SK-N-SH (cell line): ENCODE results near the gene VEGFD. TPM values are rescaled to one million over a fixed set of nuclear protein-coding genes. Genes with fewer than 3 reads are reported as not detected.
A peak's percentile ranks its signal among the peaks of the same experiment; 100 is the strongest.

Experiments used
- CTCF ChIA-PET: fragments of 300-600, 350-600 bp; formaldehyde crosslinking; extraction: SDS; loops from one replicate; lab custom pipeline; 2021; lab: Yijun Ruan, JAX
- POLR2A ChIA-PET: fragments of 350-600 bp; sonication (Branson Sonifier 250); formaldehyde crosslinking; extraction: SDS; loops from one replicate; lab custom pipeline; 2020; ENCODE audit warnings: antibody characterized with exemption, inconsistent platforms; lab: Yijun Ruan, JAX
- DNase-seq: peaks from one replicate; pipeline ENCODE4 v3.0.0; 2012
- H2AFZ ChIP-seq: fragments of 200-600 bp; sonication (generic); 2 replicates; pipeline ENCODE4 v1.8.1; 2016; ENCODE audit warnings: antibody characterized with exemption, mild to moderate bottlenecking, low read depth
- H3F3A ChIP-seq: fragments of 200-600 bp; sonication (generic); replicated peaks from 2 replicates; pipeline ENCODE3; 2016; ENCODE audit warnings: antibody characterized with exemption, mild to moderate bottlenecking; ENCODE audit not compliant: insufficient read depth
- H3K27ac ChIP-seq, 2 experiments: fragments of 200-500 bp in 1 of 2; fragments of 200-600 bp in 1 of 2; sonication (Bioruptor generic) in 1 of 2; sonication (generic), shearing (Covaris generic) in 1 of 2; 2 replicates each; pipeline versions ENCODE4 v1.5.1 to v1.6.1; 2014 to 2016; ENCODE audit warnings: low read depth in 2 of 2, inconsistent platforms in 1 of 2, low read length in 1 of 2, mild to moderate bottlenecking in 1 of 2, mixed read lengths in 1 of 2
- H3K27me3 ChIP-seq: fragments of 200-600 bp; sonication (generic), shearing (Covaris generic); 2 replicates; pipeline ENCODE4 v1.6.1; 2016; ENCODE audit warnings: mixed run types; ENCODE audit not compliant: insufficient read depth
- H3K36me3 ChIP-seq, 2 experiments: fragments of 200-500 bp in 1 of 2; fragments of 200-600 bp in 1 of 2; sonication (Bioruptor generic) in 1 of 2; sonication (generic) in 1 of 2; replicated peaks in 1 of 2; 2 replicates each; pipeline versions ENCODE3 to v1.5.1; 2014 to 2016; ENCODE audit warnings: low read length in 1 of 2, mild to moderate bottlenecking in 1 of 2; ENCODE audit not compliant: insufficient read depth in 2 of 2, control insufficient read depth in 1 of 2
- H3K4me1 ChIP-seq, 2 experiments: fragments of 200-500 bp in 1 of 2; fragments of 200-600 bp in 1 of 2; sonication (Bioruptor generic) in 1 of 2; sonication (generic), shearing (Covaris generic) in 1 of 2; 2 replicates each; pipeline versions ENCODE4 v1.5.1 to v1.6.1; 2014 to 2016; ENCODE audit warnings: low read depth in 1 of 2, low read length in 1 of 2, mixed run types in 1 of 2; ENCODE audit not compliant: insufficient read depth in 2 of 2, control insufficient read depth in 1 of 2
- H3K4me2 ChIP-seq: fragments of 200-600 bp; sonication (generic), shearing (Covaris generic); 2 replicates; pipeline ENCODE4 v1.6.1; 2017; ENCODE audit warnings: mixed run types
- H3K4me3 ChIP-seq, 2 experiments: fragments of 200-500 bp in 1 of 2; fragments of 200-600 bp in 1 of 2; sonication (Bioruptor generic) in 1 of 2; sonication (generic), shearing (Covaris generic) in 1 of 2; 2 replicates each; pipeline versions ENCODE4 v1.5.1 to v1.8.1; 2014 to 2016; ENCODE audit warnings: low read depth in 2 of 2, inconsistent platforms in 1 of 2, low read length in 1 of 2, mild to moderate bottlenecking in 1 of 2, mixed read lengths in 1 of 2, moderate library complexity in 1 of 2
- H3K79me2 ChIP-seq: fragments of 200-600 bp; sonication (generic); 2 replicates; pipeline ENCODE4 v1.8.1; 2017; ENCODE audit warnings: mild to moderate bottlenecking; ENCODE audit not compliant: insufficient read depth
- H3K9ac ChIP-seq: fragments of 200-600 bp; sonication (generic); 2 replicates; pipeline ENCODE4 v1.6.1; 2017; ENCODE audit warnings: mixed run types
- H3K9me2 ChIP-seq: fragments of 200-600 bp; sonication (generic); 2 replicates; pipeline ENCODE4 v1.6.1; 2017; ENCODE audit warnings: mixed run types
- H3K9me3 ChIP-seq: fragments of 200-600 bp; sonication (generic); 2 replicates; pipeline ENCODE4 v1.6.1; 2017; ENCODE audit warnings: mixed run types, mild to moderate bottlenecking, moderate library complexity
- H4K20me1 ChIP-seq: fragments of 200-600 bp; sonication (generic); 2 replicates; pipeline ENCODE4 v1.6.1; 2017; ENCODE audit warnings: mild to moderate bottlenecking, mixed run types; ENCODE audit not compliant: insufficient read depth
- ELF1 ChIP-seq: IDR thresholded peaks from 2 replicates; pipeline ENCODE4 v1.4.0; 2012
- FOXJ3 ChIP-seq: sonication (generic); formaldehyde crosslinking; IDR thresholded peaks from 2 replicates; pipeline ENCODE4 v1.5.1; 2020; ENCODE audit warnings: mild to moderate bottlenecking, missing genetic modification reagents
- GABPA ChIP-seq: IDR thresholded peaks from 2 replicates; pipeline ENCODE4 v1.4.0; 2012; ENCODE audit warnings: low read depth, mild to moderate bottlenecking
- GATA2 ChIP-seq: sonication (generic); formaldehyde crosslinking; IDR thresholded peaks from 2 replicates; pipeline ENCODE4 v1.5.0; 2020; ENCODE audit warnings: mild to moderate bottlenecking, missing genetic modification reagents
- JUND ChIP-seq: IDR thresholded peaks from 2 replicates; pipeline ENCODE4 v1.4.0; 2012
- NRF1 ChIP-seq: IDR thresholded peaks from 2 replicates; pipeline ENCODE4 v1.6.1; 2012; ENCODE audit warnings: low read depth, mild to moderate bottlenecking, low read length
- POLR2AphosphoS5 ChIP-seq: IDR thresholded peaks from 2 replicates; pipeline ENCODE4 v1.6.1; 2012; ENCODE audit warnings: low read depth, low read length
- TAF1 ChIP-seq: IDR thresholded peaks from 2 replicates; pipeline ENCODE4 v1.6.1; 2012; ENCODE audit warnings: low read depth, mild to moderate bottlenecking, low read length, moderate library complexity, borderline replicate concordance
- TCF12 ChIP-seq: IDR thresholded peaks from 2 replicates; pipeline ENCODE4 v1.4.0; 2012
- WGBS: methylation state at CpG from one replicate; pipeline ENCODE4 v1.1.6; 2017; ENCODE audit warnings: low lambda C conversion rate; 5-methylcytosine and 5-hydroxymethylcytosine counted together
- polyA plus RNA-seq, 3 experiments: library from polyadenylated mRNA; depleted of rRNA; stranded (reverse); fragments of >200 nt; gene quantifications; 2 replicates each; pipeline ENCODE4 v1.2.3, GENCODE V29; 2012
- TF ChIP-seq, protein P1 (sequence below): fragments of 150-350 bp; IDR thresholded peaks from 2 replicates; pipeline ENCODE4 v1.6.1; 2017; ENCODE audit warnings: antibody characterized with exemption, low read length, low read depth, borderline replicate concordance
- TF ChIP-seq, protein P2 (sequence below): IDR thresholded peaks from 2 replicates; pipeline ENCODE4 v1.4.0; 2012; ENCODE audit warnings: low read depth

Gene VEGFD
- polyA plus RNA-seq, 1 of the 3 experiments (the other 2 are of a cell fraction): 5.3 TPM

DNA sequence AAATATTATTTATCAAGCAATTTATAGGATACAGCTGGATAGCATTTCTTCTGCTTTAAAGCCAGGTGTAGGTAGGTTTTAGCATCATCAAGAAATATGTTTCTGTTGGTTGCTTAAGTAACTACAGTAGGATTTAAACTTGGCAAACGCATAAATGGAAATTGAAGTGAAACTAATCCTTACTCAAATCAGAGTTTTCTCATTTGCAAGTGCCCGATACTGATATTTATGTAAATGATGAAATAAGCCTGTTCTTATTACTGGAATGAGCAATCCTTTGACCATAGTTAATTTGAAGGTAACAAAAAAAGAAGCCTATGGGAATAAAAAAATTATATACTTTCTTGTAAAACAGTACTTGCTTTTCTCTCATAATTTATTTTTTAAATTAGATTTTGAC is 25.7 kb downstream of the VEGFD start:
- no peak overlapping the region for H3K4me2 ChIP-seq

DNA sequence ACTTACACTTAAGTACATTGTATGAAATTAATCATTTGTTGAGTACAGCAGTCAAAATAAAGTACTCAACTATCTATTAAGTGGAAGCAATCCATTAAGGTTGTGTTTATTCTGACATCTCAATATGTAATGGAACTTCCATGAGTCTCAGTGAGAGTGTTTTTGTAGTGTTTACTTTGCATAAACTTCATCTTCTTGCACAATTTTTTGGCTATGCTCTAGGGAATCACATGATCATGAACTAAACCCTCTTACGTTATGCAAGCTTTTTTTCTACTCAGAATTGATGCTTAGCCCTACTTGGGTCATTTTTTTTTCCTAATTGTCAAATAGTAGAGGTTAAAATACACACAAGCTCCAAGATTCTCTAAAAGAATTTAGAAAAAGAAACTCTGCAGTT is 27.8 kb downstream of the VEGFD start:
- H3K4me3 ChIP-seq: no peak overlapping the region
- no peaks in the 10 kb centered on the region for H4K20me1 ChIP-seq
- H3K9me3 ChIP-seq: no peaks in the 10 kb centered on the region
- H3K27me3 ChIP-seq: no peaks in the 10 kb centered on the region
- H3K4me1 ChIP-seq: no peaks in the 10 kb centered on the region
- WGBS: 67% methylated on average over 1 of the region's 1 CpG
- TF ChIP-seq GATA2 (CRISPR knock-in tag) (no peak), POLR2AphosphoS5 (no peak), JUND (no peak), TCF12 (no peak), FOXJ3 (CRISPR knock-in tag) (no peak), GABPA (no peak), NRF1 (no peak), ELF1 (no peak)
- TF ChIP-seq, protein P1, sequence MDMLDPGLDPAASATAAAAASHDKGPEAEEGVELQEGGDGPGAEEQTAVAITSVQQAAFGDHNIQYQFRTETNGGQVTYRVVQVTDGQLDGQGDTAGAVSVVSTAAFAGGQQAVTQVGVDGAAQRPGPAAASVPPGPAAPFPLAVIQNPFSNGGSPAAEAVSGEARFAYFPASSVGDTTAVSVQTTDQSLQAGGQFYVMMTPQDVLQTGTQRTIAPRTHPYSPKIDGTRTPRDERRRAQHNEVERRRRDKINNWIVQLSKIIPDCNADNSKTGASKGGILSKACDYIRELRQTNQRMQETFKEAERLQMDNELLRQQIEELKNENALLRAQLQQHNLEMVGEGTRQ: no peak
- TF ChIP-seq, protein P2, sequence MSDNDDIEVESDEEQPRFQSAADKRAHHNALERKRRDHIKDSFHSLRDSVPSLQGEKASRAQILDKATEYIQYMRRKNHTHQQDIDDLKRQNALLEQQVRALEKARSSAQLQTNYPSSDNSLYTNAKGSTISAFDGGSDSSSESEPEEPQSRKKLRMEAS: no peak
- TF ChIP-seq, all 33 proteins: peak for 0
- H3K9ac ChIP-seq: no peak overlapping the region
- H3K9me2 ChIP-seq: no peaks in the 10 kb centered on the region
- H3F3A ChIP-seq: no peaks in the 10 kb centered on the region
- no peaks in the 10 kb centered on the region for H3K79me2 ChIP-seq
- no peak for DNase-seq
- H3K36me3 ChIP-seq: no peaks in the 10 kb centered on the region
- ChIA-PET CTCF (interaction anchor here (1.2 kb wide), 1 partner anchor 10 kb away, joined by 4 read pairs; no protein-coding TSS in a partner anchor), POLR2A (no interaction called here)
- no peak overlapping the region for H3K27ac ChIP-seq
- no peak overlapping the region for H3K4me2 ChIP-seq
- 0 out of 2 replicates have a peak overlapping the region, but pooled peaks have one; percentile 14 for H2AFZ ChIP-seq

More for the DNA sequence above, 25.7 kb downstream of the VEGFD start:
- no peak overlapping the region for H3K9ac ChIP-seq
- 42% methylated on average over 2 of the region's 2 CpGs for WGBS
- H4K20me1 ChIP-seq: no peaks in the 10 kb centered on the region
- TF ChIP-seq GABPA: no peak
- no peak for TF ChIP-seq TAF1
- H3K4me3 ChIP-seq: no peak overlapping the region
- H2AFZ ChIP-seq: no peak overlapping the region
- H3K4me1 ChIP-seq: no peaks in the 10 kb centered on the region
- no peaks in the 10 kb centered on the region for H3K36me3 ChIP-seq
- H3K9me2 ChIP-seq: no peaks in the 10 kb centered on the region
- H3K27me3 ChIP-seq: no peaks in the 10 kb centered on the region
- DNase-seq: no peak
- H3K27ac ChIP-seq: no peak overlapping the region
- CTCF ChIA-PET: interaction anchor here (1.4 kb wide), 1 partner anchor 9 kb away, joined by 6 read pairs; no protein-coding TSS in a partner anchor
- H3K9me3 ChIP-seq: no peaks in the 10 kb centered on the region
- no peaks in the 10 kb centered on the region for H3K79me2 ChIP-seq
- POLR2A ChIA-PET: no interaction called here
- H3F3A ChIP-seq: no peaks in the 10 kb centered on the region
